Measurements from ENCODE around the gene SULT1A2. TPM values are rescaled to one million over a fixed set of nuclear protein-coding genes. Genes with fewer than 3 reads are reported as not detected.
"Not testable (repeated sequence)": the region's sequence is repeated elsewhere in the genome, so short reads cannot be mapped to it uniquely, and the experiment has no call there.

SULT1A2 gene
- 0.17 and 0.26 TPM in 2 replicates for total RNA-seq
- polyA plus RNA-seq, result not detected in 2 replicates
- polyA plus RNA-seq (2012), result not detected in 2 replicates
- not detected in 2 replicates for polyA minus RNA-seq (ENCODE audit: low replicate concordance)

- H3K4me1 ChIP-seq (ENCODE audit: control insufficient read depth, extremely low read depth, insufficient read depth, low read length), result no peaks in the 10 kb centered on the region
- no peak within 1 kb of the TSS for H2AFZ ChIP-seq (ENCODE audit: low read length)
- no peaks in the 10 kb centered on the region for H3K79me2 ChIP-seq (ENCODE audit: control insufficient read depth, insufficient read depth, low read length)
- H3K9ac ChIP-seq (ENCODE audit: insufficient read depth, low read length), result no peak within 1 kb of the TSS
- H3K4me2 ChIP-seq (ENCODE audit: extremely low read depth, insufficient read depth, low read length), result no peak within 1 kb of the TSS
- peak in 1 of 2 donors; percentile 18 for DNase-seq (ENCODE audit: low read depth in 2 of 2)
- no peaks in the 10 kb centered on the region for H3K27me3 ChIP-seq (ENCODE audit: control insufficient read depth, insufficient read depth, low read length)
- H3K9me3 ChIP-seq (ENCODE audit: control insufficient read depth, insufficient read depth, low read depth, low read length), result no peaks in the 10 kb centered on the region
- no peaks in the 10 kb centered on the region for H4K20me1 ChIP-seq (ENCODE audit: control insufficient read depth, extremely low read depth, insufficient read depth, low read length)
- no peak within 1 kb of the TSS for H3K4me3 ChIP-seq (replicated peaks in 1 of 4; ENCODE audit: control extremely low read depth in 1 of 4, insufficient read depth in 1 of 4, low read depth in 3 of 4, low read length in 4 of 4)
- H3K36me3 ChIP-seq (ENCODE audit: control insufficient read depth, insufficient read depth, low read length), result no peaks in the 10 kb centered on the region
- TF ChIP-seq CTCF (conservative IDR thresholded peaks at IDR 0.05 in 1 of 2, IDR thresholded peaks at IDR 0.05 in 1 of 2; ENCODE audit: low read depth in 1 of 2, low read length in 2 of 2) (no peak), EZH2 (IDR thresholded peaks at IDR 0.05; ENCODE audit: low read length, missing control alignments) (no peak)
- no peak within 1 kb of the TSS for H3K27ac ChIP-seq (ENCODE audit: insufficient read depth, low read length)
Measured at GRCh38 chr16:28596840-28597691, at the start of gene SULT1A2. Gene SULT1A2, minus strand, starts transcription at chr16:28597050. Its CDS starts 1,120 bp downstream, at chr16:28595930.

GRCh38 chr16:28639959-28640358 lies 43.1 kb upstream of the SULT1A2 start:
- H3K27ac ChIP-seq (ENCODE audit: insufficient read depth, low read length); H3K4me1 ChIP-seq (ENCODE audit: control insufficient read depth, extremely low read depth, insufficient read depth, low read length); H3K4me2 ChIP-seq (ENCODE audit: extremely low read depth, insufficient read depth, low read length); H3K4me3 ChIP-seq (replicated peaks in 1 of 4; ENCODE audit: control extremely low read depth in 1 of 4, insufficient read depth in 1 of 4, low read depth in 3 of 4, low read length in 4 of 4); H3K9me3 ChIP-seq (ENCODE audit: control insufficient read depth, insufficient read depth, low read depth, low read length); DNase-seq (ENCODE audit: low read depth in 2 of 2); H3K9ac ChIP-seq (ENCODE audit: insufficient read depth, low read length); H4K20me1 ChIP-seq (ENCODE audit: control insufficient read depth, extremely low read depth, insufficient read depth, low read length); H3K36me3 ChIP-seq (ENCODE audit: control insufficient read depth, insufficient read depth, low read length); H2AFZ ChIP-seq (ENCODE audit: low read length); H3K27me3 ChIP-seq (ENCODE audit: control insufficient read depth, insufficient read depth, low read length); H3K79me2 ChIP-seq (ENCODE audit: control insufficient read depth, insufficient read depth, low read length): not testable (repeated sequence)

- H3K9me3 ChIP-seq (ENCODE audit: control insufficient read depth, insufficient read depth, low read depth, low read length); DNase-seq (ENCODE audit: low read depth in 2 of 2); H3K4me1 ChIP-seq (ENCODE audit: control insufficient read depth, extremely low read depth, insufficient read depth, low read length); H3K4me2 ChIP-seq (ENCODE audit: extremely low read depth, insufficient read depth, low read length); H3K9ac ChIP-seq (ENCODE audit: insufficient read depth, low read length); H3K27me3 ChIP-seq (ENCODE audit: control insufficient read depth, insufficient read depth, low read length); H2AFZ ChIP-seq (ENCODE audit: low read length); H4K20me1 ChIP-seq (ENCODE audit: control insufficient read depth, extremely low read depth, insufficient read depth, low read length); H3K36me3 ChIP-seq (ENCODE audit: control insufficient read depth, insufficient read depth, low read length); H3K4me3 ChIP-seq (replicated peaks in 1 of 4; ENCODE audit: control extremely low read depth in 1 of 4, insufficient read depth in 1 of 4, low read depth in 3 of 4, low read length in 4 of 4); H3K27ac ChIP-seq (ENCODE audit: insufficient read depth, low read length); H3K79me2 ChIP-seq (ENCODE audit: control insufficient read depth, insufficient read depth, low read length): not testable (repeated sequence)
Measured at GRCh38 chr16:28638359-28638758, 41.5 kb upstream of the SULT1A2 start.

- H3K9ac ChIP-seq (ENCODE audit: insufficient read depth, low read length); H3K4me2 ChIP-seq (ENCODE audit: extremely low read depth, insufficient read depth, low read length); H4K20me1 ChIP-seq (ENCODE audit: control insufficient read depth, extremely low read depth, insufficient read depth, low read length); H3K36me3 ChIP-seq (ENCODE audit: control insufficient read depth, insufficient read depth, low read length); H2AFZ ChIP-seq (ENCODE audit: low read length); H3K4me3 ChIP-seq (replicated peaks in 1 of 4; ENCODE audit: control extremely low read depth in 1 of 4, insufficient read depth in 1 of 4, low read depth in 3 of 4, low read length in 4 of 4); H3K79me2 ChIP-seq (ENCODE audit: control insufficient read depth, insufficient read depth, low read length); H3K4me1 ChIP-seq (ENCODE audit: control insufficient read depth, extremely low read depth, insufficient read depth, low read length); DNase-seq (ENCODE audit: low read depth in 2 of 2); H3K27me3 ChIP-seq (ENCODE audit: control insufficient read depth, insufficient read depth, low read length); H3K27ac ChIP-seq (ENCODE audit: insufficient read depth, low read length); H3K9me3 ChIP-seq (ENCODE audit: control insufficient read depth, insufficient read depth, low read depth, low read length): not testable (repeated sequence)
Measured at GRCh38 chr16:28637765-28638164, 40.9 kb upstream of the SULT1A2 start, which contains the start of gene NPIPB8. Gene NPIPB8, plus strand, starts transcription at chr16:28638065. Its CDS starts 296 bp downstream, at chr16:28638361.

GRCh38 chr16:28636093-28636823 lies 39.4 kb upstream of the SULT1A2 start:
- peak; percentile 36 to 92 for DNase-seq (ENCODE audit: low read depth in 2 of 2)
- H3K9me3 ChIP-seq (ENCODE audit: control insufficient read depth, insufficient read depth, low read depth, low read length); H3K27me3 ChIP-seq (ENCODE audit: control insufficient read depth, insufficient read depth, low read length); H3K79me2 ChIP-seq (ENCODE audit: control insufficient read depth, insufficient read depth, low read length); H3K36me3 ChIP-seq (ENCODE audit: control insufficient read depth, insufficient read depth, low read length); H3K27ac ChIP-seq (ENCODE audit: insufficient read depth, low read length); H2AFZ ChIP-seq (ENCODE audit: low read length); H4K20me1 ChIP-seq (ENCODE audit: control insufficient read depth, extremely low read depth, insufficient read depth, low read length); H3K9ac ChIP-seq (ENCODE audit: insufficient read depth, low read length); H3K4me3 ChIP-seq (replicated peaks in 1 of 4; ENCODE audit: control extremely low read depth in 1 of 4, insufficient read depth in 1 of 4, low read depth in 3 of 4, low read length in 4 of 4); H3K4me2 ChIP-seq (ENCODE audit: extremely low read depth, insufficient read depth, low read length); H3K4me1 ChIP-seq (ENCODE audit: control insufficient read depth, extremely low read depth, insufficient read depth, low read length): not testable (repeated sequence)

Data from fibroblast of lung (primary cell).